GM18511 (cell line): ENCODE results near the gene PRRG4.
"Not testable (repeated sequence)": the region's sequence is repeated elsewhere in the genome, so short reads cannot be mapped to it uniquely, and the experiment has no call there.

Experiments
- ATAC-seq: cut with Tn5 transposase; IDR thresholded peaks from one replicate; pipeline ENCODE4 v1.9.1; 2021; ENCODE audit warnings: mild to moderate bottlenecking, moderate library complexity; ENCODE audit not compliant: unreplicated experiment

The PRRG4 gene

GRCh38 chr11:32884770-32885384 lies 55.1 kb downstream of the PRRG4 start:
- ATAC-seq = no peak

DNA sequence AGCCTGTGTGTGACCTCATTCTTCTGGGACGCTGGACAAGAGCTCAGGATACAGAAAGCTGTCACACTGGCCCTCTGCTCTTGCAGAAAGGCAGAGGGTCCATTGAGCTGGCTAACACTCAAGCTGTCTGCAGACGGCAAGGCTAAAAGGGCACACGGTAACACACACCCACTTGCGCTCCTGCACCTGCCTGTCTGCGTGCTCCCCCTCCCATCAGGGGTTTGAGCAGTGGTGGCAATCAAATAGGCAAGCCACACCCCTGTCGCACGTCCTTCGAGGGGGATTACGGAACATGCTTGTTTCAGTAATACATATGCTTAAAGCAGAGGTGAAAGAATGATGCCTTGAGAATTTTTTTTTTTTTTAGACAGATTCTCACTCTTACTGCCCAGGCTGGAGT lies 55.8 kb downstream of the PRRG4 start:
- ATAC-seq = no peak

DNA sequence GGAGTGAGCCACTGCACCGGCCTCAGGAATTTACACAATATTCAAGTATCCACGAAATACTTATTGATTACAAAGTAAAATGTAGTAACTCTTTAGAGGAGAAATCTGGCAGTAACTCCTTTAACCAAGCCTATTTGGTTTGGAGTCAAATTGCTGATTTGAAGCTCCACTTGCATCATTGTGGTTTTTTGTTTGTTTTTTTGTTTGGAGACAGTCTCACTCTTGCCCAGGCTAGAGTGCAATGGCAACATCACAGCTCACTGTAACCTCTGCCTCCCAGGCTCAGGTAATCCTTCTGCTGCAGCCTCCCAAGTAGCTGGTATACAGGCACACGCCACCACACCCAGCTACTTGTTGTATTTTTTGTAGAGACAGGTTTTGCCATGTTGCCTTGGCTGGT lies 56.5 kb downstream of the PRRG4 start:
- ATAC-seq = no peak

- not testable (repeated sequence) for ATAC-seq
Observed at GRCh38 chr11:32887707-32888383, 58.1 kb downstream of the PRRG4 start.

- ATAC-seq = not testable (repeated sequence)
Observed at GRCh38 chr11:32888384-32888710, 58.6 kb downstream of the PRRG4 start.

DNA sequence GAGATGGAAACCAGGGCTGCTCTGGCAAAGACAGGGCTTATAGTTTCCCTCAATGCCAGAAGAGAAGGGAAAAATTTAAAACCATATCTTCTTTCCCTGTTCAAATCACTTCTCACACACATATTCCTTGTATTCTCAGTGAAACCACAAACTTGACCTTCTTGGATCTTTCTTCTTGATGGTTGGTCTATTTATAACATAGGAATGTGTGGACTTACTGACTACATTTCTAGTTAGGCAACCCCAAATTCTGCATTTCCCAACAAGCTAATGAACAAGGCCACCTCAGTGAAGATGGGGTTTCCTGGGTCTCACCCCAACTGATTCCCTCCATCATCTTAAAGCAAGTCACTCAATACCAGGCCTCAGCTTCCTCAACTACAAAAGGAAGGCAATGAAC lies 59.1 kb downstream of the PRRG4 start:
- no peak for ATAC-seq

- ATAC-seq = no peak
Observed at GRCh38 chr11:32890843-32891656, 61.3 kb downstream of the PRRG4 start.

DNA sequence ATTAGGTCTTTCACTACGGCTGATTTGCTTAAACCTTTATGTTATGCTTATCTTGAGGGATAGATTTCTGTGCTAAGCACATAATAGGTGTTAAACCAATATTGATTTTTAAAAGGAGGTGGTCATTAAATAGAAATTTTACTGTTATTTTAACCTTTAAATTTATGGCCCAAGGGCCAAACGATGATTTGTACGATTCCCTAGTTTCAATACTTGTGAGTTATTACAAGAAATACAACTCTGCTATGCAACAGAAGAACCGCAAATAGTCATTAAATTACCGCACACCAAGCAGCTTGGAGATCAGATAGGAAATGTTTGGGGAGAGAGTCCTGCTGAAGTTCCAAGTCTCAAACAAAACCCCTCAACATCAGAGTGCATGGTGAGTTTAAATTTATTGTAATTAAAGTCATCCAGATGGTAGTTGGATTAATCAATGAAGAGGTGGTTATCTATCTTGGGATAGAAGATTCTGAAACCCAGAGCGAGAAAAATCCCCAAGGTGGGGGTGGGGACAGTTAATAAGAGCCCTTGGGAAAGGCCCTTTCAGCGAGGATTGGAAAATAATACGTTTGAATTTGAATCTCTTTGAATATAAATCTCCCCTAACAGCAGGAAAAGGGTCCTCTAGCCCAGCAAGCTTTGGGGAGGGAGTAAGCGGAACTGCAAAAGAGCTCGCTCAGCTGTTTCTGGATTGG lies 62.1 kb downstream of the PRRG4 start:
- ATAC-seq = no peak

- peak; percentile 67 for ATAC-seq
Observed at GRCh38 chr11:32892355-32893092, 62.8 kb downstream of the PRRG4 start, which contains the start of gene QSER1. Gene QSER1 (plus strand): TSS chr11:32892811. CDS start chr11:32893126, 315 bp downstream.

- ATAC-seq = no peak
Observed at GRCh38 chr11:32893093-32893342, 63.3 kb downstream of the PRRG4 start.

- ATAC-seq = peak; percentile 39
Observed at GRCh38 chr11:32893343-32894148, 63.8 kb downstream of the PRRG4 start.

GRCh38 chr11:32894149-32894827 lies 64.6 kb downstream of the PRRG4 start:
- ATAC-seq = peak; percentile 14

GRCh38 chr11:32894921-32895320 lies 65.2 kb downstream of the PRRG4 start:
- ATAC-seq = no peak

- no peak for ATAC-seq
Observed at GRCh38 chr11:32895471-32895870, 65.7 kb downstream of the PRRG4 start.

DNA sequence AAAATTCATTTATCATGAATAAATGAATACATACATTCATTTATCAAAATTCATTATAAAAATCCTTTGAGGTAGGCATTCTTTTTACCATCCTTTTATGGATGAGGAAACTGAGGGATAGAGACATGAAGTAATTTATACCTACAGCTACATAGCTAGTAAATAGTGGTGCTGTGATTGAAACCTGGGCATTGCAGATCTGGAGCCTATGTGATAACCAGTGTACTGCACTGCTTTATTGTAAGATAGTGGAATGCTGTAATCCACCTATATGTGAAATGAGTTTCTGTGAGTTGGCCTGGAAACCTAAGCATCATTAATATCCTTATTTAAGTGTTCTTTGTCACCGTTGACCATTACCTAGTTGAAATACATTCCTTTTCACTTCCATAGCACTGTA lies 67.4 kb downstream of the PRRG4 start:
- no peak for ATAC-seq

DNA sequence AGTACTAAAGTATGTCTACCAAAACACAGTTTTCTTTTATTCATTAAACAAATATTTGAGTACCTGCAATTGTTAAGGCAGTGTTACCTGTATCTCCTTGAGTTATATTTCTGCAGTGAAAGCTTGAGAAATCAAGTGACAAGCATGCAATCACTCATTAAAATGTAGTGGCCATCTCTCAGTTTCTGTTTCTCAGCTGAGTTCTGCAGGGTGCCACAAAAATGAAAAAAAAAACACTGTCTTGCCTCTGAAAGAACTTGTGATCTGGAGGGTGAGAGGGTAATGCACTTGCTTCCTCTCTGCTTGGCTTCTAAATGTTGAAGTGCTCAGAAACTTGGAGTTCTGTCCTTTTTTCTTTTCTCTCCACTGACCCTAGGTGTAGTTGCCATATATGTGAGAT lies 69.7 kb downstream of the PRRG4 start:
- ATAC-seq = peak; percentile 84

DNA sequence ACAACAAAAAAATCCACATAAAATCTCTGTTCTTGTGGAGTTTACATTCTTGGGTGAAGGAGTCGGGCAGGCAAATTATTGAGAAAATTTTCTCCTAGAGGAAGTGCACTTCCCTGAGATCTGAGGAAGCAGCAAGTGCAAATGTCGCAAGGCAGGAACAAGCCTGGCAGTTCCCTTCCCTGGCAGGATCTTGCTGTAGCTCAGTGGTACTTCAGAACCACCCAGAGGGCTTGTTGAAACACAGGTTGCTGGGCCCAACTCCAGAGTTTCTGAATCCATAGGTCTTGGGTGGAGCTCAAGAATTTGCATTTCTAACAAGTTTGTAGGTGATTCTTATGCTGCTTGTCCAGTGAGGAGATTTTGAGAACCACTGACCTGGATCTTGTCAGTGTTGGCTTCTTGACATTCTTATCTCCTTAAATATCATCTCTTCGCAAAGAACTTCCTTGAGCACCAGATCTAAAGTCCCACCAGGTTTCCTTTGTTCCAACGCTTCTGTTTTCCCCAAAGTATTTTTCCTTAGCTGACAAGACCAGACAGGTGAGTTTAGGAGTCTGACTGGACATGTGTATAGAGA lies 72.5 kb downstream of the PRRG4 start:
- no peak for ATAC-seq

GRCh38 chr11:32905028-32905667 lies 75.4 kb downstream of the PRRG4 start:
- no peak for ATAC-seq
